HG03095 (cell line): ENCODE results near the gene RETNLB.
A peak's percentile ranks its signal among the peaks of the same experiment; 100 is the strongest.

Experiments used
- ATAC-seq: cut with Tn5 transposase; IDR thresholded peaks from one replicate; pipeline ENCODE4 v1.9.1; 2021; ENCODE audit warnings: moderate library complexity; ENCODE audit not compliant: unreplicated experiment

The RETNLB gene, protein sequence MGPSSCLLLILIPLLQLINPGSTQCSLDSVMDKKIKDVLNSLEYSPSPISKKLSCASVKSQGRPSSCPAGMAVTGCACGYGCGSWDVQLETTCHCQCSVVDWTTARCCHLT

GRCh38 chr3:108757404-108757982 is at the start of gene RETNLB:
Gene RETNLB (minus strand): TSS chr3:108757410. CDS start chr3:108757185, 225 bp downstream.
- no peak for ATAC-seq

GRCh38 chr3:108806316-108806715 is 49.1 kb upstream of the RETNLB start:
- peak; percentile 84 for ATAC-seq

DNA sequence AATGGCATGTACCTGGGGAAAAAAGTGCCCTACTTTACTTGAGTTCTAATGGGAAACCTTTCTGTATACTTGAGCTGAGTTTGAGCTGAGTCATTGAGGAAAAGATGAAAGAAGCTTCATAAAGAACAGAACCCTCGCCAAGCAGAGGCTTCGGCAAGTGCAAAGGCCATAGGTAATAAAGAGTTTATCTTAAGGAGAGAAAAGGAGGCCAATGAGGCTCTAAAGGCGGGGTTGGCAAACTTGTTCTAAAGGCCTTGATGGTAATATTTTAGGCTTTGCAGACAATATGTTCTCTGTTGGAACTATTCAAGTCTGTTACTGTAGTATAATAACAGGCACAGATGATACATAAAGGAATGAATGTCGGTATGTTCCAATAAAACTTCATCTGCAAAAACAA is 47.8 kb upstream of the RETNLB start:
- no peak for ATAC-seq

- no peak for ATAC-seq
These were observed 47.2 kb upstream of the RETNLB start for GRCh38 chr3:108804437-108804836.

- ATAC-seq: no peak
These were observed 34.3 kb upstream of the RETNLB start for GRCh38 chr3:108791473-108791872.

GRCh38 chr3:108780235-108780634 is 23.0 kb upstream of the RETNLB start:
- ATAC-seq: no peak

- no peak for ATAC-seq
These were observed 22.3 kb upstream of the RETNLB start for GRCh38 chr3:108779496-108779895.

GRCh38 chr3:108775649-108776048 is 18.4 kb upstream of the RETNLB start:
- ATAC-seq: no peak

GRCh38 chr3:108767253-108767652 is 10.0 kb upstream of the RETNLB start:
- no peak for ATAC-seq

- no peak for ATAC-seq
These were observed 1.5 kb downstream of the RETNLB start for GRCh38 chr3:108755686-108756085.

DNA sequence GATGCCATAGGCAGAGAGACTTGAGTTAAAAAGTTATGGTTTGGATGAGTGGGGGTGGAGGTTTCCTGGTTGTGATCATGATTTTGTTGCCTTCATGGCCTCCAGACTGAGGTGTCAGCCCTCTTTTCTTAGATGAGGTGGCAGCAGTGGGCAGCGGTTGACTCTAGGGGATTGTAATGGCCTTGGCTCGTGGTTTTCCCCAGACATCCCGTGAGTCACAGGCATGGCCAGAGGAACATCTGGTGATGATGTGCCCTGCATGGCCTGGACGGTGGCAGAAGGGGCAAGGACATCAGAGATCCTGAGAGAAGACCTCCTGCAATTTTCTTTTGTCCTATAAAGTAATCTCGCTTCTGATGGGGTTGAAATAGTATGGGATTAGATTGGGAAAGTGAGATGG is 12.4 kb downstream of the RETNLB start:
- ATAC-seq: no peak

GRCh38 chr3:108742929-108743328 is 14.3 kb downstream of the RETNLB start:
- ATAC-seq: no peak

DNA sequence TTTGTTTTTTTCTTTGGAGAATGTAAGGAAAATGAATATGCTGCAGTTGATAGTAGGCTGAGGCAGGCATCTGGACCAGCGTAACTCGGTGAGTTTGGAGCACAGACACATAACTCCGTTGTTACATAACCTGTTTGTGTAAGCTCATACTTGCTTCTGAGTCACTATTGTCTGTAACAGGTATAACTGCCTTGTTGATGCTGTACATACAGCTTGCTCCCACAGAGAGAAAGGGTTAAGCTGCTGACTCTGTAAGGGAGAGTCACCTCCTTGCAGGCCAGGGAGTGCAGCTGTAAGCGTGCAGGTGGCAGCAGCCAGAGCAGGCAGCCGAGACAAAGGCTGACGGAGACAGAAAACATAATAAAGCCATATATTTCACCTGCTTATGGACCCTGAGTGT is 20.4 kb downstream of the RETNLB start:
- ATAC-seq: no peak

DNA sequence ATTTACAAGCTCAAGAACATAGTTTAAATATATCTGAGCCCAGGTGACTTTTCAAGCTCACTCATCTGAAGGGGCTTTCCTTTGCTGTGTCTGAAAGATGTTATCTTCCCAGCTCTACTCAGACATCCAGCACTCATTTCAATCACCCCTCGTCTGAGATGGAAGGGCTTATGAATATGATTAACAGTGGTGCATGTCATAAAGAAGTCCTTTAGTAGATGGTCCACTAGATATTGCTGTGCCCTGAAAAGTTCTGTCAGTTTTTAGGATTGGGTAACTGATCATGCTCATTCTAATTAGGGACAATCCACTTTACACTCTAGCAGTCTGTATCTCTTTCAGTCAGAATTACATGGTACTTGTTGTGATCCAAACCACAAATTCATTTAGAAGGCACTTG is 28.3 kb downstream of the RETNLB start:
- ATAC-seq: no peak

GRCh38 chr3:108728105-108728504 is 29.1 kb downstream of the RETNLB start:
- ATAC-seq: no peak

DNA sequence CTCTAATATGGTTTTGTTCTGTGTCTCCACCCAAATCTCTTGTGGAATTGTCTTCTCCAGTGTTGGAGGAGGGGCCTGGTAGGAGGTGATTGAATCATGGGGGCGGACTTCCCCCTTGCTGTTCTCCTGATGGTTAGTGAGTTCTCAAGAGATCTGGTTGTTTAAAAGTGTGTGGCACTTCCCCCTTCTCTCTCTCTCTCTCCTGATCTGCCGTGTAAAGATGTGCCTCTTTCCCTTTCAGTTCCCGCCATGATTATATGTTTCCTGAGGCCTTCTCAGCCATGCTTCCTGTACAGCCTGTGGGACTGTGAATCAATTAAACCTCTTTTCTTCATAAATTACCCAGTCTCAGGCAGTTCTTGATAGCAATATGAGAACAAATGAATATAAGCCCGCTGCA is 33.1 kb downstream of the RETNLB start:
- ATAC-seq: no peak

GRCh38 chr3:108722724-108723123 is 34.5 kb downstream of the RETNLB start:
- no peak for ATAC-seq

DNA sequence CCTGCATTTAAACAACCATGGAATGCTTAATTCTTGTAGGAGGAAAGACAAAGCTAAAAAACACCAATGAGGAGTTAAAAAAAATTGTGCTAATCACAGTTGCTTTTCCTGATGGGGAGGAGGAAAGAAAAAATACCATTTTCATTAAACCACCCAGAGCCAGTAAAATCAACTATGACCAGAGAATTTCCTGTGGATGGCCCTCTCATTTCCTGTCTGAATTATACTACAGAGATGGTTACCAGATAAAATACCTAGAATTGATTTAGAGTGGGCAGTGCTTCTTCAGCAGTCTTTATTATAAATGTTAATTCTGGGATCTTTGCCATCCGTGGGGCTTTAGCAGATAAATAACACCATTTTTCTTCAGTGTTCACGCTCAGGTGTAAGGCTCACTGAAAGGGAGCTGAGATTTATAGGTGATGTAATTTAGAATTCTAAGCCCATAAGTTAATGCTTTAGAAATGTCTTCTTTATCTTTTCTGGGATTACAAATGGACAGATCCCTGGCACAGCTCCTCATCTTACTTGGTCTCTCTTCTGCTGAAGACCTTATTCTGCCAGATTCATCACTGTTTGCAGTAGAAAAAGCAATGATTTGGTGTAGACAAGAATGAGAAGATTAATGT is 37.9 kb downstream of the RETNLB start:
- no peak for ATAC-seq

- no peak for ATAC-seq
These were observed 38.8 kb downstream of the RETNLB start for GRCh38 chr3:108718454-108718853.

DNA sequence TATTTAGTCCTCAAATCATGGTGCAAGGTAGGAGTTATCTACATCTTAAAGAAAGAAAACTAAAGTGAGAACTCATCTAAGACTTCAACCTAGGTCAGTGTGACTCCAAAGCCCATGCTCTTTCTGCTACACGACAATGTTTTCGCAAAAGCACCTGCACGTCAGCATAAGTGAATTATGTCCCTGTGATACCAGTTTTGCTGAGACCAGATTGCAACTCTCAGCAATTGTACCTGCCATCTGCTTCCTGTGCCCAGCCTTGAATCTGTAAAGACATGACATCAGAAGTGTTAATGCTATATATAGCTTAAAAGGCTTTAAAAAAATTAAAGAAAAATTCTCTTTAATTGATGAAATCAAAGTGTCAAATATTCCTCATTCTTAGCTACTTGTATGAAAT is 43.4 kb downstream of the RETNLB start:
- no peak for ATAC-seq

DNA sequence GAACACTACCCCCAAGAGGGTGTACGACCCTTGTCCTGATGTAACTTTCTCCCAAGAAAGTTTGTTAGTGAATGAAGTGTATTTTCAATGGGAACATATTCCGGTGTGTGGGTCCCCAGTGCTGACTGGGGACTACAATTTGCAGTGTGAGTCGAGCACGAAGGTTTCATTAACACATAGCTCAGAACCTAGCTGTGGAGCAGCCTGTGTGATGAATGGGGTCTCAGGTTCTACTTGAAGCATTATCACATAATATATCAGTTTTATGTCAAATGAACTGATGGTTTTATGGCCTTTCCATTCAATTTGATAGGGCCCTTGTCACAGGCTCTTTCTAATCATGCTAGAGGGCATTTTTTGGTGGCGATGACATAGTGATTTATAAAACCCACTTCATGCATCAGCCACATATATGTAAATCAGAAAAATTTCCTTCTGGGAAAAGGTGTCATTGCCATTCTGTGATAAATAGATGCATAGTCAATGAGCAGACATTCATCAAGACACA is 44.1 kb downstream of the RETNLB start:
- ATAC-seq: no peak
